Activated CD8-positive, alpha-beta T cell treated with anti-CD3 and anti-CD28 coated beads for 36 hours (primary cell): ENCODE measurements around the gene USP15. TPM values are rescaled to one million over a fixed set of nuclear protein-coding genes. Genes with fewer than 3 reads are reported as not detected.

Experiments
- ATAC-seq: fragments of 200-7000 bp; cut with Tn5 transposase; one replicate; pipeline ENCODE4 v1.10.0; 2021; ENCODE audit warnings: mild to moderate bottlenecking, moderate library complexity
- CTCF ChIA-PET: fragments of 350-600 bp; sonication (Branson Sonifier 250); formaldehyde crosslinking; loops from one replicate; lab custom pipeline; 2021; ENCODE audit warnings: antibody characterized with exemption; lab: Charles Lee
- POLR2A ChIA-PET: fragments of 350-600 bp; sonication (Branson Sonifier 250); formaldehyde crosslinking; loops from one replicate; lab custom pipeline; 2021; ENCODE audit warnings: antibody characterized with exemption; lab: Charles Lee
- DNase-seq: peaks from one replicate; pipeline ENCODE4 v3.0.0-alpha.2; 2020
- H3K27ac Mint-ChIP-seq: one replicate; pipeline ENCODE4 v1.8.0; 2021; ENCODE audit warnings: mild to moderate bottlenecking, mixed read lengths
- H3K27me3 Mint-ChIP-seq: one replicate; pipeline ENCODE4 v1.8.0; 2021; ENCODE audit warnings: mixed read lengths
- H3K36me3 Mint-ChIP-seq: one replicate; pipeline ENCODE4 v1.8.0; 2021; ENCODE audit warnings: low read depth, mixed read lengths
- H3K4me1 Mint-ChIP-seq: one replicate; pipeline ENCODE4 v1.8.0; 2021; ENCODE audit warnings: low read depth, mixed read lengths
- H3K4me3 Mint-ChIP-seq: one replicate; pipeline ENCODE4 v1.8.0; 2021; ENCODE audit warnings: mild to moderate bottlenecking, moderate library complexity, mixed read lengths
- H3K9me3 Mint-ChIP-seq: one replicate; pipeline ENCODE4 v1.8.0; 2021; ENCODE audit warnings: mixed read lengths
- CTCF ChIP-seq: fragments of 200-600 bp; IDR thresholded peaks from one replicate; pipeline ENCODE4 v1.8.0; 2022; ENCODE audit warnings: antibody characterized with exemption, mild to moderate bottlenecking
- intact Hi-C: fragments of 100-400 bp; cut with micrococcal nuclease; formaldehyde crosslinking; loops from one replicate; pipeline ENCODE4 v1.10.0; 2022
- total RNA-seq, 2 experiments: library from RNA; stranded (reverse); gene quantifications; one replicate each; pipeline ENCODE4 v1.2.3, GENCODE V29; 2021

USP15 gene
- total RNA-seq, 2 experiments from 2014 or later: 112 to 118 TPM

- CTCF ChIA-PET: no interaction called here
Measured at GRCh38 chr12:62379026-62379722, 119.0 kb downstream of the USP15 start.

GRCh38 chr12:62379723-62380045 is 119.5 kb downstream of the USP15 start:
- TF ChIP-seq CTCF: no peak
- Mint-ChIP-seq H3K4me1 (peaks cover 17% of the 10 kb centered on the region), H3K4me3 (no peak overlapping the region), H3K27ac (peak overlapping the region; percentile 2), H3K36me3 (peaks cover 18% of the 10 kb centered on the region), H3K9me3 (no peaks in the 10 kb centered on the region), H3K27me3 (no peaks in the 10 kb centered on the region)
- intact Hi-C loops: loop anchor here (10.0 kb wide), 1 partner anchor 115 kb away; the partner anchor contains the start of gene USP15
- ATAC-seq (no peak), DNase-seq (no peak)
- CTCF ChIA-PET: no interaction called here
- POLR2A ChIA-PET: interaction anchor here (1.4 kb wide), 1 partner anchor 19 kb away, joined by 3 read pairs; no protein-coding TSS in a partner anchor

More at GRCh38 chr12:62379026-62379722, 119.0 kb downstream of the USP15 start:
- H3K27me3 Mint-ChIP-seq: no peaks in the 10 kb centered on the region
- peak overlapping the region; percentile 42 for H3K27ac Mint-ChIP-seq
- peaks cover 23% of the 10 kb centered on the region for H3K4me1 Mint-ChIP-seq
- ATAC-seq (no peak), DNase-seq (no peak)
- POLR2A ChIA-PET: no interaction called here
- peaks cover 19% of the 10 kb centered on the region for H3K36me3 Mint-ChIP-seq
- intact Hi-C loops: loop anchor here (10.0 kb wide), 1 partner anchor 114 kb away; the partner anchor contains the start of gene USP15
- no peak overlapping the region for H3K4me3 Mint-ChIP-seq
- no peaks in the 10 kb centered on the region for H3K9me3 Mint-ChIP-seq
- TF ChIP-seq CTCF: no peak

GRCh38 chr12:62382526-62382925 is 122.3 kb downstream of the USP15 start:
- no peak for ATAC-seq
- Mint-ChIP-seq H3K9me3 (no peaks in the 10 kb centered on the region), H3K27ac (no peak overlapping the region), H3K4me3 (no peak overlapping the region), H3K4me1 (peaks cover 9% of the 10 kb centered on the region), H3K36me3 (peaks cover 25% of the 10 kb centered on the region), H3K27me3 (no peaks in the 10 kb centered on the region)
- no peak for DNase-seq
- no peak for TF ChIP-seq CTCF
- POLR2A ChIA-PET: no interaction called here
- CTCF ChIA-PET: no interaction called here
- intact Hi-C loops: no loop called here

- no peak overlapping the region for H3K27ac Mint-ChIP-seq
Measured at GRCh38 chr12:62396750-62397149, 136.5 kb downstream of the USP15 start.

More at GRCh38 chr12:62396750-62397149, 136.5 kb downstream of the USP15 start:
- Mint-ChIP-seq H3K27me3 (no peaks in the 10 kb centered on the region), H3K4me1 (no peaks in the 10 kb centered on the region), H3K9me3 (no peaks in the 10 kb centered on the region), H3K4me3 (no peak overlapping the region), H3K36me3 (peaks cover 37% of the 10 kb centered on the region)
- intact Hi-C loops: no loop called here
- CTCF ChIA-PET: no interaction called here
- no peak for ATAC-seq
- POLR2A ChIA-PET: no interaction called here
- no peak for TF ChIP-seq CTCF
- no peak for DNase-seq
